Measurements from ENCODE around the gene EZH2.

The EZH2 gene

GRCh38 chr7:148804343-148805235, 79.5 kb downstream of the EZH2 start:
- no peak for DNase-seq

- DNase-seq = no peak
Observed at GRCh38 chr7:148803094-148803493, 81.0 kb downstream of the EZH2 start.

- DNase-seq = no peak
Observed at GRCh38 chr7:148802101-148802493, 82.0 kb downstream of the EZH2 start.

GRCh38 chr7:148800677-148801076, 83.4 kb downstream of the EZH2 start:
- no peak for DNase-seq

GRCh38 chr7:148799893-148800555, 84.1 kb downstream of the EZH2 start:
- DNase-seq = no peak

GRCh38 chr7:148796841-148797240, 87.2 kb downstream of the EZH2 start:
- DNase-seq = no peak

GRCh38 chr7:148794476-148794875, 89.6 kb downstream of the EZH2 start:
- DNase-seq = no peak

DNA sequence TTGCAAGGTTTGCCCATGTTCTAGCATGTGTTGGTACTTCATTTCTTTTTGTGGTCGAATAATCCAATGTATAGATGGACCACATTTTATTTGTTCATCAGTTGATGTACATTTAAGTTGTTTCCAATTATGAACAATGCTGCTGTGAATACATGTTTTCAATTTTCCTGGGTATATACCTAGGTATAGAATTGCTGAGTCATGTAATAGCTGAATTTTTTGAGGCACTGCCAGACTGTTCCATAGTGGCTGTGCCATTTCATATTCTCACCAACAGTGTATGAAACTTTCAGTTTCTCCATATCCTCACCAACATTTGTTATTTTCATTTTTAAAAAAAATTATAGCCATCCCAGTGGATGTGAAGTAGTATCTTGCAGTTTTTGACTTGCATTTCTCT, 90.5 kb downstream of the EZH2 start:
- DNase-seq = no peak

DNA sequence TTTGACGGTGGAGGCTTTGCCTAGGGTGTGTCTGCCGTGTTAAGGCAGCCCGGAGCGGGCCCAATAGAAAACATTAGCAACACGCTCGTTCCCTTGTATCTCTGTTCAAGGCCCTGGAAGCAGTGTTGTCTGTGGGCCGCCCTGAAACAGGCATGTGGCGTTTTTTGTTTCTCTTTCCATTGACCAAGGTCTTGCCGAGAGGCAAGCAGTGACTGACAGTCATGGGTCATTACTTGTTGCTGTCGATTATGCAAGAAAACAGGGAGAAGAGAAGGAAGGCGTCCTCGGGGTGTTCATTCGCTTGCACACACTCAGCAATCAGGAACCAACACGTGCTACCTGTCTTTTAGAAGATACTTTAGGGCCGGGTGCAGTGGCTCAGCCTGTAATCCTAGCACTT, 92.5 kb downstream of the EZH2 start:
- no peak for DNase-seq

GRCh38 chr7:148790850-148791249, 93.2 kb downstream of the EZH2 start:
- DNase-seq = no peak

GRCh38 chr7:148790131-148790726, 93.9 kb downstream of the EZH2 start:
- DNase-seq = no peak

GRCh38 chr7:148789220-148789619, 94.9 kb downstream of the EZH2 start:
- DNase-seq = no peak

- DNase-seq = no peak
Observed at GRCh38 chr7:148787571-148788295, 96.4 kb downstream of the EZH2 start.

- no peak for DNase-seq
Observed at GRCh38 chr7:148783801-148784527, 100.1 kb downstream of the EZH2 start.

DNA sequence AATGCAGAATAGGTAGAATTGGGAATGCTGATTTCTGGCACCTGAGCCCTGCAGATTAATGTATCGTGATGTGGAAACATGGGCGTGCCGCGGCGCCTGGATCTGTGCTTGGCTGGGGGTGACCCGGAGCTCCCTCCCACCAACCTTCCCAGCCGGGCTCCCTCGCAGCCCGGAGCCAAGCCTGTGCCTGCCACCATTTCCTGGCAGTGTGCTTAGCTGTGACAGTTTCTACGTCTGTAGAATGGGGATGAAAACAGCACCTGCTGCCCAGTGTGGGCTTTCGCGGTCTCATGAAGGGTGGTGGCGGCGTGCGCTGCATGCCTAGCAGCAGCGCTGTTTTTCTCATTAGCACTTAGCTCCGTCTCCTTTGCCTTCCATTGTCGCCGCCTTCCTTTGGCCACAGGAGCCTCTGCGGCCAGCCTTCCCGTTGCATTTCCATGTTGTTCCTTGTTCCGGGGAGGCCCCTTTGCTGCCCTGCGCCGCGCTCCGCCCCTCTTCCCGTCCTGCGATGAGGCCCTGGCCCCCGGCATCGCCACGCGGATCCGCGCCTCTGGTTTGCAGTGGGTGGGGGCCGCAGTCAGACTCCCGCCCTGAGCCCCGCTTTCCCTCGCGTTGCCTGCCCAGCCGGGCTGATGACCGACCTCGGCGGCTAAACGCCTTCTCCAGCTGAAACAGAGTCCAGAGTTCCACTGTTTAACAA, 101.2 kb downstream of the EZH2 start:
- DNase-seq = no peak

DNA sequence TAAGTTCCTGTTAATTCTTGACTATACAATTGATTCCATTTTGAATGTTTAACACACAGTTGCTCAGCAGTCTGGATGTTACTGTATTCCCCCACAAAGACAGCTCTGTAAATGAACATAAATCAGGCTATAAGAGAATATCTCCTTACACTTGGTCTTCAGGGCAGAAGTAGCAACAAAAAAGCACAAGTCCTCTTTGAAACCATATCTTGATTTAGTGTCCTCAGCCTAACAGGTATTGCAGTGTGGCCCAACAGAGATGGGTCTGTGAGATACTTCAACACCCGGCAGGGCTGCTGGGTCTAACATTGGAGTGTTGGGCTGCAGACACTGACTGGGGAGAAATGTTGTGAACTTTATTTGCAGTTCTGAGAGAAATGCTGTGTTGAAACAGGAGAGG, 109.6 kb downstream of the EZH2 start:
- DNase-seq = no peak

- DNase-seq = no peak
Observed at GRCh38 chr7:148773334-148773733, 110.8 kb downstream of the EZH2 start.

DNA sequence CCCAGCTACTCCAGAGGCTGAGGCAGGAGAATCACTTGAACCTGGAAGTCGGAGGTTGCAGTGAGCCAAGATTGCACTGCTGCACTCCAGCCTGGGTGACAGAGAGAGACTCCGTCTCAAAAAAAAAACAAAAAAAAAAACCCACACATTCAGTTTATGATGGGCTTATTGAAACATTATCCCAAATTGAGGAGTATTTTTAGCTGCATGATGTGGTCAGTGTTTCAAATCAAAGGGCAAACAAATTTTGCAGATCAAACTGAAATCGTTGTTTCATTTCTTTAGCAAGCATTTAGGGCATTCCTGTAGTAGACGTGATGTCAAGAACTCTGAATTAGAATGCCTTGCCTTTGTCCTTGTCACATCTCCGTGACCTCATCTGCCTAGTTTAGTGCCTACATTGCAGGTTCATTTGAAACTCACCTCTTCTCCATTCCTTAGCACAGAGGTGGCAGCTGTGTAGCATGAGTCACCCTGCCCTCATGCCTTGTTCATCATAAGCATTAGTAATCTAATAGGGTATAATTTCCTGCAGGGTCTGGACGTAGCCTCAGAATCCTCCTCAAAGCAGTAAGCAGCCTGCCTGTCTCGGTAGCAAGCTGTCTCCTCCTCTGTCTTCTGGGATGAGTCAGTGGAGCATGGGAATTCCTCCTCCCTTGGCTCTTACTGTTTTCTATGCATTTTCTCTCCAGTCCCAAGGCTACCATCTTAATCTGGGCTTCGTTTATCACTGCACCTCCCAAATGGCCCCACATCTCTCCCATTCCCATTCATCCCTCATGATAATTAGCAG, 111.6 kb downstream of the EZH2 start:
- DNase-seq = no peak

DNA sequence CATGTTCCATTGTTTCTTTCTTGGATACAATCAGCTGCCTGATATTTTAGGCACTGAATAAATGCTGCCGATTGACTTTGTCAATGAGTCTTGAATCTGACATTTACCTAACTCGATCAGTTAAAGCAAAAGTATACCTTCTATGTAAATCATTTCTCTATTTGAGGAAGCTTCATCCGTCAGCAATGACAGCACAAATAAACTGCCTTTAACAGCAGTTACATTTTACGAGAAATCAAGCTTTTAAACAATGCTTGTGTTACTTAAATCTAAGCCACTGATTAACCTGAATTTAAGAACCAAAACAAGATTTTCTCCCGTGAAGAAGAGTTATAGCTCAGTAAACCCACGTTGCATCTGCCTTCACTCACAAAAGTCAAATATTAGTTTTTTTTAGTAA, 114.1 kb downstream of the EZH2 start:
- no peak for DNase-seq

DNA sequence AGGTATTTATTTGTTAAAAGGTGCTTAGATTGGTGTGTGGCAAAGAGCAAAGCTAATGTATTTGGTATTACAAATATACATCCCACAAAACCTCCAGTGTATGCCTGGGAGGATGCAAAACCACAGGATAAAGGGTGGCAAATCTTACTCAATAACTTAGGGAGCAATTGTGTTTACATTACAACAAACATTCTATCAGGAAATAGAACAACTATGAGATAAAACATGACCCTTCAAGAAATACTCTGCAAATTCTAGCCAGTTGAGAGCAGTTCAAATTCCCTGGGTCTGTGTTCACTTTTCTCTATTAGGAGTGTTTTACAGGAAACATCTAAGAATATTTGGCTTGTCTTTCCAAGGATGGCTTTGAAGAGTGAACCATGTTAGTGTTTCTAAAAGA, 120.5 kb downstream of the EZH2 start:
- no peak for DNase-seq

All from midbrain (tissue), 1 donor.